Measurements from ENCODE around the gene MDM4.
"Not testable (repeated sequence)": the region's sequence is repeated elsewhere in the genome, so short reads cannot be mapped to it uniquely, and the experiment has no call there.

Gene MDM4

GRCh38 chr1:204549313-204549712 is 33.1 kb downstream of the MDM4 start:
- no peak for DNase-seq (ENCODE audit: insufficient read length, low spot score)
- TF ChIP-seq POLR2A (IDR thresholded peaks at IDR 0.05; ENCODE audit: low read depth, low read length) (no peak), SPI1 (IDR thresholded peaks at IDR 0.05; ENCODE audit: low read depth, low read length) (no peak), POU2F2 (IDR thresholded peaks at IDR 0.05; ENCODE audit: low read depth, low read length) (no peak), TAF1 (IDR thresholded peaks at IDR 0.05; ENCODE audit: low read depth, low read length) (no peak), POLR2AphosphoS5 (IDR thresholded peaks at IDR 0.05; ENCODE audit: low read depth, low read length) (no peak), PAX5 (IDR thresholded peaks at IDR 0.05; ENCODE audit: insufficient read depth, low read length, severe bottlenecking) (no peak)
- no peak for FAIRE-seq

GRCh38 chr1:204550926-204551325 is 34.7 kb downstream of the MDM4 start:
- TF ChIP-seq POLR2A (IDR thresholded peaks at IDR 0.05; ENCODE audit: low read depth, low read length) (no peak), POLR2AphosphoS5 (IDR thresholded peaks at IDR 0.05; ENCODE audit: low read depth, low read length) (no peak), PAX5 (IDR thresholded peaks at IDR 0.05; ENCODE audit: insufficient read depth, low read length, severe bottlenecking) (no peak), POU2F2 (IDR thresholded peaks at IDR 0.05; ENCODE audit: low read depth, low read length) (no peak), TAF1 (IDR thresholded peaks at IDR 0.05; ENCODE audit: low read depth, low read length) (no peak), SPI1 (IDR thresholded peaks at IDR 0.05; ENCODE audit: low read depth, low read length) (no peak)
- FAIRE-seq = no peak
- no peak for DNase-seq (ENCODE audit: insufficient read length, low spot score)

DNA sequence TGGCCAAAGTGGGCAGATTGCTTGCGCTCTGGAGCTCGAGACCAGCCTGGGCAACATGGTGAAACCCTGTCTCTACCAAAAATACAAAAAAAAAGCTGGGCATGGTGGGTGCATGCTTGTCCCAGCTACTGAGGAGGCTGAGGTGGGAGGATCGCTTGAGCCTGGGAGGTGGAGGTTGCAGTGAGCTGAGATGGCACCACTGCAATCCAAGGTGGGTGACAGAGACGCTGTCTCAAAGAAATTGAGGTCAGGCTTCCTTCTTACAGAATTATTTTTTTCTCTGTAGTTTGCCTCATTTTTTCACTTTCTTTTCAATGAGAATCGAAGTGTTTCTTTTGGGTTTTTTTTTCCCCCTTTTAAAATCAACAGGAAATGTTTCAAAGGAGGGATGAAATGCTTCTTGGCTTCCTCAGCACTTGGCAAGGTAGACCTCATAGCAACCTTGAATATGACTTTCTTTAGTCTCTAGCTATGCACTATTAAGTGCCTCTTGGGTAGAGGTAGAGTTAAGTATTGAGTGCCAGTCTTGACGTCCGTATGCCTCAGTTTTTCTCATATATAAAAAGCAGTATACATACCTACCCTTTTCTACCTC is 40.3 kb downstream of the MDM4 start:
- DNase-seq (ENCODE audit: insufficient read length, low spot score) (no peak), FAIRE-seq (no peak)
- TF ChIP-seq POLR2A (IDR thresholded peaks at IDR 0.05; ENCODE audit: low read depth, low read length) (no peak), TAF1 (IDR thresholded peaks at IDR 0.05; ENCODE audit: low read depth, low read length) (no peak), PAX5 (IDR thresholded peaks at IDR 0.05; ENCODE audit: insufficient read depth, low read length, severe bottlenecking) (no peak), SPI1 (IDR thresholded peaks at IDR 0.05; ENCODE audit: low read depth, low read length) (no peak), POU2F2 (IDR thresholded peaks at IDR 0.05; ENCODE audit: low read depth, low read length) (no peak), POLR2AphosphoS5 (IDR thresholded peaks at IDR 0.05; ENCODE audit: low read depth, low read length) (no peak; the same call in 1 of the 2 replicates)

- no peak for FAIRE-seq
- no peak for DNase-seq (ENCODE audit: insufficient read length, low spot score)
- TF ChIP-seq POLR2AphosphoS5 (IDR thresholded peaks at IDR 0.05; ENCODE audit: low read depth, low read length) (0 out of 2 replicates have a peak, but pooled peaks have one; percentile 15), POLR2A (IDR thresholded peaks at IDR 0.05; ENCODE audit: low read depth, low read length) (no peak; the same call in 1 of the 2 replicates)
Measured at GRCh38 chr1:204558467-204558866, 42.3 kb downstream of the MDM4 start.

DNA sequence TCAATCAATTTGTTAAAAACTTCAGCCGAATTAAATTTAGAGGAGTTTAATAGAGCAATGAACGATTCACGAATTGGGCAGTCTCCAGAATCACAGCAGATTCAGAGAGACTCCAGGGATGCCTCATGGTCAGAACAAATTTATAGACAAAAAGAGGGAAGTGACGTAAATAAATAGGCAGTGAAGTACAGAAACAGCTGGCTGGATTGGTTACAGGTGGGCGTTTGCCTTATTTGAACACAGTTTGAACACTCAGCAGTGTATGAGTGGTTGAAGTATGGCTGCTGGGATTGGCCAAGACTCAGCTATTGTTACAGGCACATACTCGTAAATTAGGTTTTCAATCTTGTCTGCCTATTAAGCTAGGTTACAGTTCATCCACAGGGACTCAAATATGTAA is 43.8 kb downstream of the MDM4 start:
- FAIRE-seq; DNase-seq (ENCODE audit: insufficient read length, low spot score): not testable (repeated sequence)
- TF ChIP-seq SPI1 (IDR thresholded peaks at IDR 0.05; ENCODE audit: low read depth, low read length) = peak; percentile 67

- TF ChIP-seq PAX5 (IDR thresholded peaks at IDR 0.05; ENCODE audit: insufficient read depth, low read length, severe bottlenecking) = no peak
- TF ChIP-seq POU2F2 (IDR thresholded peaks at IDR 0.05; ENCODE audit: low read depth, low read length) = no peak
- no peak for TF ChIP-seq SPI1 (IDR thresholded peaks at IDR 0.05; ENCODE audit: low read depth, low read length)
- TF ChIP-seq TAF1 (IDR thresholded peaks at IDR 0.05; ENCODE audit: low read depth, low read length) = no peak
- TF ChIP-seq POLR2A (IDR thresholded peaks at IDR 0.05; ENCODE audit: low read depth, low read length) = no peak
- no peak for TF ChIP-seq POLR2AphosphoS5 (IDR thresholded peaks at IDR 0.05; ENCODE audit: low read depth, low read length)
- FAIRE-seq (no peak), DNase-seq (ENCODE audit: insufficient read length, low spot score) (no peak)
Measured at GRCh38 chr1:204560590-204561150, 44.5 kb downstream of the MDM4 start.

DNA sequence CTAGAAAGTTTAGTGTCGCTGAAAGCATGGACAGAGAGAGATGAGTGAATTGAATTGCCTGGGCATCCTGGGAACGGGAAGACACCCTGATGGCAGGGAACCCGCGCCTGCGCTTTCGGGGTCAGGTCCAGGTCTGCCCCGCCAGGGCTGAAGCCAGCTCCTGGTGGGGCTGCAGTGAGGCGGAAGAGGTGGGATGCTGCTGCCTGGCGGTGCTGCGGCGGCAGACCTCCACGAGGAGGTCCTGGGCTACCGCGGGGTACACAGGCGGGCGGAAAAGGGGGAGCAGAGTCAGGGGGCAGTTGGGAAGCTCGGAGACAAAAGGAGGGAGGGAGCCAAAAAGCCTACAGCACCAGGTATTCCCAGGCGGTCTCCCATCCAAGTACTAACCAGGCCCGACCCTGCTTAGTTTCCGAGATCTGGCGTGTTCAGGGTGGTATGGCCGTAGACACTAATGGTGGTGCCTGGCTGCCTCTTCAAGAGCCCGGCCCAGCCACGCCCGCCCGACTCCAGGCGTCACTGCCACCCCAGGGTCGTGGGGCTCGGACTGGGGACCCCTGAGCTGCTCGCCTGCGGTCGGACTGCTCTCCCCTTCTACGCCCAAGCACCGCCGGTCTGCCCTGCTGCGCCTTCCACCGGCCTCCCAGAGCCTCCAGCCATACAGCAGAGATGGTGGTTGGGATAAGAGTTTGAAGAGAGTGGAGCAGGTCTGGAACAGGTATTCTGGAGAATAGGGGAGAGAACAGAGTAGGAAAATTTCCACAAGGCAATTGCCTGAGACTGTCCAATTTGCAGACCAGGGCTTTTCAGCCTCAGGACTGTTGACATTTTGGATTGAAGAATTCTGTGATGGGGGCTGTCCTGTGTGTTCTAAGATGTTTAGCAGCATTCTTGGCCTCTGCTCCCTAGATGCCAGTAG is 46.1 kb downstream of the MDM4 start:
- no peak for FAIRE-seq

GRCh38 chr1:204563307-204563706 is 47.1 kb downstream of the MDM4 start:
- DNase-seq (ENCODE audit: insufficient read length, low spot score) (no peak), FAIRE-seq (no peak)
- no peak for TF ChIP-seq SPI1 (IDR thresholded peaks at IDR 0.05; ENCODE audit: low read depth, low read length)
- TF ChIP-seq POU2F2 (IDR thresholded peaks at IDR 0.05; ENCODE audit: low read depth, low read length) = no peak
- no peak for TF ChIP-seq POLR2AphosphoS5 (IDR thresholded peaks at IDR 0.05; ENCODE audit: low read depth, low read length)
- no peak for TF ChIP-seq PAX5 (IDR thresholded peaks at IDR 0.05; ENCODE audit: insufficient read depth, low read length, severe bottlenecking)
- no peak for TF ChIP-seq TAF1 (IDR thresholded peaks at IDR 0.05; ENCODE audit: low read depth, low read length)

More for the DNA sequence above, 46.1 kb downstream of the MDM4 start:
- no peak for TF ChIP-seq POLR2AphosphoS5 (IDR thresholded peaks at IDR 0.05; ENCODE audit: low read depth, low read length)
- no peak for TF ChIP-seq POLR2A (IDR thresholded peaks at IDR 0.05; ENCODE audit: low read depth, low read length)
- no peak for DNase-seq (ENCODE audit: insufficient read length, low spot score)

- no peak for FAIRE-seq
- DNase-seq (ENCODE audit: insufficient read length, low spot score) = no peak
- TF ChIP-seq POU2F2 (IDR thresholded peaks at IDR 0.05; ENCODE audit: low read depth, low read length) (no peak), POLR2A (IDR thresholded peaks at IDR 0.05; ENCODE audit: low read depth, low read length) (no peak), POLR2AphosphoS5 (IDR thresholded peaks at IDR 0.05; ENCODE audit: low read depth, low read length) (no peak), SPI1 (IDR thresholded peaks at IDR 0.05; ENCODE audit: low read depth, low read length) (no peak), TAF1 (IDR thresholded peaks at IDR 0.05; ENCODE audit: low read depth, low read length) (no peak), PAX5 (IDR thresholded peaks at IDR 0.05; ENCODE audit: insufficient read depth, low read length, severe bottlenecking) (no peak)
Measured at GRCh38 chr1:204563780-204564179, 47.6 kb downstream of the MDM4 start.

GRCh38 chr1:204564835-204565234 is 48.6 kb downstream of the MDM4 start:
- TF ChIP-seq PAX5 (IDR thresholded peaks at IDR 0.05; ENCODE audit: insufficient read depth, low read length, severe bottlenecking) = no peak
- 0 out of 2 replicates have a peak, but pooled peaks have one; percentile 48 for TF ChIP-seq SPI1 (IDR thresholded peaks at IDR 0.05; ENCODE audit: low read depth, low read length)
- peak; percentile 98 for TF ChIP-seq POU2F2 (IDR thresholded peaks at IDR 0.05; ENCODE audit: low read depth, low read length)
- DNase-seq (ENCODE audit: insufficient read length, low spot score) (peak; percentile 55), FAIRE-seq (peak; percentile 92)

Measured in GM12891 (cell line).